ENCODE data around the gene JAG2. TPM values are rescaled to one million over a fixed set of nuclear protein-coding genes. Genes with fewer than 3 reads are reported as not detected.

The JAG2 gene
- total and polyA plus RNA-seq, 4 experiments from 2014 or later, result 0.29 to 0.80 TPM; not detected in 2

GRCh38 chr14:105123981-105124765, 44.4 kb downstream of the JAG2 start:
- peaks cover 0 to 32% (median 18%) of the 10 kb centered on the region in 8 donors for H3K9me3 Mint-ChIP-seq
- H3K4me1 Mint-ChIP-seq, result peaks cover 4 to 8% (median 6%) of the 10 kb centered on the region in 4 donors
- H3K4me1 ChIP-seq (ENCODE audit: insufficient read depth, low read length), result peaks cover 8% of the 10 kb centered on the region
- peaks cover 1% of the 10 kb centered on the region for H3K27me3 ChIP-seq (ENCODE audit: insufficient read depth, low read length)
- H3K9me3 ChIP-seq (ENCODE audit: control insufficient read depth in 1 of 2, low read length in 2 of 2), result no peaks in the 10 kb centered on the region
- H3K36me3 ChIP-seq (ENCODE audit: insufficient read depth, low read length), result no peaks in the 10 kb centered on the region
- ChIA-PET CTCF (ENCODE audit: partially characterized antibody) (no interaction called here), POLR2A (ENCODE audit: partially characterized antibody) (no interaction called here)
- no peak overlapping the region for H3K4me3 ChIP-seq (ENCODE audit: low read length in 2 of 2)
- no peak for DNase-seq
- H3K36me3 Mint-ChIP-seq, result peaks cover 0 to 2% of the 10 kb centered on the region in 2 donors
- peaks cover 25 to 26% of the 10 kb centered on the region in 2 donors for H3K27me3 Mint-ChIP-seq
- intact Hi-C loops (cut with micrococcal nuclease), result no loop called here
- H3K4me3 Mint-ChIP-seq, result peak overlapping the region in 7 of 8 donors; percentile 35 to 76 (median 55)
- peak overlapping the region in 1 of 7 donors; percentile 5 for H3K27ac Mint-ChIP-seq
- no peak overlapping the region for H3K27ac ChIP-seq (ENCODE audit: low read depth, low read length)

- ChIA-PET CTCF (ENCODE audit: partially characterized antibody) (no interaction called here), POLR2A (ENCODE audit: partially characterized antibody) (no interaction called here)
- intact Hi-C loops (cut with micrococcal nuclease), result no loop called here
- H3K4me1 Mint-ChIP-seq, result peaks cover 4 to 8% (median 6%) of the 10 kb centered on the region in 4 donors
- no peak overlapping the region for H3K27ac Mint-ChIP-seq
- DNase-seq, result no peak
- no peak overlapping the region for H3K27ac ChIP-seq (ENCODE audit: low read depth, low read length)
- H3K9me3 ChIP-seq (ENCODE audit: control insufficient read depth in 1 of 2, low read length in 2 of 2), result no peaks in the 10 kb centered on the region
- no peak overlapping the region for H3K4me3 Mint-ChIP-seq
- peaks cover 8% of the 10 kb centered on the region for H3K4me1 ChIP-seq (ENCODE audit: insufficient read depth, low read length)
- peaks cover 0 to 2% of the 10 kb centered on the region in 2 donors for H3K36me3 Mint-ChIP-seq
- H3K4me3 ChIP-seq (ENCODE audit: low read length in 2 of 2), result no peak overlapping the region
- H3K27me3 Mint-ChIP-seq, result peaks cover 29 to 33% of the 10 kb centered on the region in 2 donors
- peaks cover 7% of the 10 kb centered on the region for H3K27me3 ChIP-seq (ENCODE audit: insufficient read depth, low read length)
- peaks cover 0 to 28% (median 18%) of the 10 kb centered on the region in 8 donors for H3K9me3 Mint-ChIP-seq
- H3K36me3 ChIP-seq (ENCODE audit: insufficient read depth, low read length), result no peaks in the 10 kb centered on the region
These were observed 45.4 kb downstream of the JAG2 start for GRCh38 chr14:105123064-105123665.

GRCh38 chr14:105120056-105120455, 48.5 kb downstream of the JAG2 start:
- H3K27me3 ChIP-seq (ENCODE audit: insufficient read depth, low read length), result peaks cover 7% of the 10 kb centered on the region
- no peak overlapping the region for H3K27ac ChIP-seq (ENCODE audit: low read depth, low read length)
- Mint-ChIP-seq H3K27me3 (peaks cover 20 to 26% of the 10 kb centered on the region in 2 donors), H3K4me1 (peaks cover 4 to 7% (median 6%) of the 10 kb centered on the region in 4 donors), H3K4me3 (no peak overlapping the region), H3K27ac (no peak overlapping the region), H3K36me3 (peaks cover 0 to 2% of the 10 kb centered on the region in 2 donors), H3K9me3 (peaks cover 0 to 28% (median 18%) of the 10 kb centered on the region in 8 donors)
- peaks cover 8% of the 10 kb centered on the region for H3K4me1 ChIP-seq (ENCODE audit: insufficient read depth, low read length)
- ChIA-PET CTCF (ENCODE audit: partially characterized antibody) (no interaction called here), POLR2A (ENCODE audit: partially characterized antibody) (no interaction called here)
- H3K36me3 ChIP-seq (ENCODE audit: insufficient read depth, low read length), result no peaks in the 10 kb centered on the region
- H3K9me3 ChIP-seq (ENCODE audit: control insufficient read depth in 1 of 2, low read length in 2 of 2), result no peaks in the 10 kb centered on the region
- no peak for DNase-seq
- H3K4me3 ChIP-seq (ENCODE audit: low read length in 2 of 2), result no peak overlapping the region
- intact Hi-C loops (cut with micrococcal nuclease), result no loop called here

GRCh38 chr14:105119408-105120025, 49.1 kb downstream of the JAG2 start:
- peaks cover 20 to 24% of the 10 kb centered on the region in 2 donors for H3K27me3 Mint-ChIP-seq
- H3K4me3 Mint-ChIP-seq, result no peak overlapping the region
- intact Hi-C loops (cut with micrococcal nuclease), result no loop called here
- Histone ChIP-seq H3K36me3 (ENCODE audit: insufficient read depth, low read length) (no peaks in the 10 kb centered on the region), H3K27ac (ENCODE audit: low read depth, low read length) (no peak overlapping the region), H3K4me3 (ENCODE audit: low read length in 2 of 2) (no peak overlapping the region), H3K4me1 (ENCODE audit: insufficient read depth, low read length) (peaks cover 4% of the 10 kb centered on the region), H3K27me3 (ENCODE audit: insufficient read depth, low read length) (peaks cover 7% of the 10 kb centered on the region), H3K9me3 (ENCODE audit: control insufficient read depth in 1 of 2, low read length in 2 of 2) (no peaks in the 10 kb centered on the region)
- peaks cover 0 to 2% of the 10 kb centered on the region in 2 donors for H3K36me3 Mint-ChIP-seq
- ChIA-PET CTCF (ENCODE audit: partially characterized antibody) (no interaction called here), POLR2A (ENCODE audit: partially characterized antibody) (no interaction called here)
- peaks cover 3 to 5% (median 3%) of the 10 kb centered on the region in 4 donors for H3K4me1 Mint-ChIP-seq
- H3K9me3 Mint-ChIP-seq, result peaks cover 0 to 28% (median 18%) of the 10 kb centered on the region in 8 donors
- DNase-seq, result no peak
- H3K27ac Mint-ChIP-seq, result no peak overlapping the region

- peaks cover 7% of the 10 kb centered on the region for H3K27me3 ChIP-seq (ENCODE audit: insufficient read depth, low read length)
- no peaks in the 10 kb centered on the region for H3K4me1 ChIP-seq (ENCODE audit: insufficient read depth, low read length)
- ChIA-PET CTCF (ENCODE audit: partially characterized antibody) (no interaction called here), POLR2A (ENCODE audit: partially characterized antibody) (interaction anchor here (1.1 kb wide), 1 partner anchor 31 kb away, joined by 3 read pairs; no protein-coding TSS in a partner anchor)
- Mint-ChIP-seq H3K4me1 (no peaks in the 10 kb centered on the region), H3K4me3 (no peak overlapping the region), H3K9me3 (peaks cover 0 to 28% (median 18%) of the 10 kb centered on the region in 8 donors), H3K36me3 (peaks cover 0 to 2% of the 10 kb centered on the region in 2 donors), H3K27ac (no peak overlapping the region), H3K27me3 (peaks cover 20 to 21% of the 10 kb centered on the region in 2 donors)
- H3K36me3 ChIP-seq (ENCODE audit: insufficient read depth, low read length), result no peaks in the 10 kb centered on the region
- no peak overlapping the region for H3K4me3 ChIP-seq (ENCODE audit: low read length in 2 of 2)
- H3K9me3 ChIP-seq (ENCODE audit: control insufficient read depth in 1 of 2, low read length in 2 of 2), result no peaks in the 10 kb centered on the region
- no peak for DNase-seq
- H3K27ac ChIP-seq (ENCODE audit: low read depth, low read length), result no peak overlapping the region
- intact Hi-C loops (cut with micrococcal nuclease), result no loop called here
These were observed 49.7 kb downstream of the JAG2 start for GRCh38 chr14:105118646-105119407.

GRCh38 chr14:105117710-105118385, 50.7 kb downstream of the JAG2 start:
- peaks cover 18 to 21% of the 10 kb centered on the region in 2 donors for H3K27me3 Mint-ChIP-seq
- CTCF ChIA-PET (ENCODE audit: partially characterized antibody), result interaction anchor here (1.0 kb wide), 1 partner anchor 234 kb away, joined by 3 read pairs; no protein-coding TSS in a partner anchor
- no peak overlapping the region for H3K4me3 Mint-ChIP-seq

More at GRCh38 chr14:105117710-105118385, 50.7 kb downstream of the JAG2 start:
- no peak overlapping the region for H3K4me3 ChIP-seq (ENCODE audit: low read length in 2 of 2)
- POLR2A ChIA-PET (ENCODE audit: partially characterized antibody), result interaction anchor here (1.1 kb wide), 1 partner anchor 30 kb away, joined by 3 read pairs; no protein-coding TSS in a partner anchor
- peaks cover 7% of the 10 kb centered on the region for H3K27me3 ChIP-seq (ENCODE audit: insufficient read depth, low read length)
- Mint-ChIP-seq H3K36me3 (peaks cover 0 to 2% of the 10 kb centered on the region in 2 donors), H3K4me1 (no peaks in the 10 kb centered on the region), H3K27ac (no peak overlapping the region), H3K9me3 (peaks cover 0 to 27% (median 18%) of the 10 kb centered on the region in 8 donors)
- DNase-seq, result no peak
- no peaks in the 10 kb centered on the region for H3K9me3 ChIP-seq (ENCODE audit: control insufficient read depth in 1 of 2, low read length in 2 of 2)
- no peaks in the 10 kb centered on the region for H3K4me1 ChIP-seq (ENCODE audit: insufficient read depth, low read length)
- no peaks in the 10 kb centered on the region for H3K36me3 ChIP-seq (ENCODE audit: insufficient read depth, low read length)
- H3K27ac ChIP-seq (ENCODE audit: low read depth, low read length), result no peak overlapping the region
- intact Hi-C loops (cut with micrococcal nuclease), result no loop called here

Data from CD4-positive, alpha-beta memory T cell (primary cell).